ENCODE results near the gene CLEC7A.

Gene CLEC7A

DNA sequence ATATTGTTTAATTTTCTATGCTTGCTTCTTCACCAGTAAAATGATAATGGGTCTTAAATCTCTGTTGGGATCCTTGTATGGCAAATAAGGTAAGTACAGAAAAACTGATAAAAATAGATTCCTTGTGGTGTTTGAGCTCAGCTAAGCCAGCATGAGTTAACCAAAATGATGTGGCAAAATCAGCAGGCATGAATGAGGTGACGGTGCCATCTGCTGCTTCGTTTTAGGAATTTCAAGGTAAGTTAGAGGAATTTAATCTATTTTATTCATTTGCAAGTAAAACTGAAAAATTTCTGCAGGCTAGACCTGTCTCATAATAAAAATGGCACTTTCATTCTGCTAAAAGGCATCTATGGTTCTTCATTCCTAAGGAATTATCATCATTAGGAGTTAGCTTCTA is 10.0 kb upstream of the CLEC7A start:
- peak in 1 of 2 donors; percentile 19 for DNase-seq (ENCODE audit: low read depth in 2 of 2)

DNA sequence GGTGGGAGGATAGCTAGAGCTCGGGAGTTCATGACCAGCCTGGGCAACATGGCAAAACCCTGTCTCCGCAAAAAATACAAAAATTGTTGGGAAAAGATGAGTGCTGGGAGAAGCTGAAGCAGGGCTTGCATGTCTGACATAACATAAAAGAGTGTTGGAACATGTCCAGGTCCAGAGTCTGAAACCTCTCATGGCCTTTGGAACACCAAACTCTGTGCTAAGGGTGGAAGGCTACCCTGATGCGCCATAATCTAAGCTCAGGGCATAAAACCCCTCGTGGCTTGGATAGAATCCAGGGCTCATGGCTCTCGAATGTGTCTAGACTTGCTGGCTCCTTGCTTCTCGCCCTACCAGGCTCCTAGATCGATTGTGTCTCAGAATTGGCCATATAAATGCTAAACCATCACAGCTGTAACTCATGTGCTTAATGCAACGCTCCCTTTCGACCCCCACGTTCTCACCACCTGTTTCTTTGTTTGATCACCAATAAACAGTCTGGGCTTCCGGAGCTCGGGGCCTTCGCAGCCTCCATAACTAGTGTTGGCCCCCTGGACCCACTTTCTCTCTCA is 6.7 kb upstream of the CLEC7A start:
- DNase-seq (ENCODE audit: low read depth in 2 of 2) = no peak

DNA sequence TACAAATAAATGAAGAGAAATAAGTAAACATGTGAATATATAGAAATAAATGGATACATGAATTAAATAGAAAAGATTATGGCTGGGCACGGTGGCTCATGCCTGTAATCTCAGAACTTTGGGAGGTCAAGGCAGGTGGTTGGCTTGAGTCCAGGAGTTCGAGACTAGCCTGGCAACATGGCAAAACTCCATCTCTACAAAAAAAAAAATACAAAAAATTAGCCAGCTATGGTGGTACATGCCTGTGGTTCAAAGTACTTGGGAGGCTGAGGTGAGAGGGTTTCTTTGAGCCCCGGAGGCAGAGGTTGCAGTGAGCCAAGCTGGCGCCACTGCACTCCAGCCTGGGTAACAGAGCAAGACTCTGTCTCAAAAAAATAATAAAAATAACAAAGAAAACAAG is 5.1 kb upstream of the CLEC7A start:
- no peak for DNase-seq (ENCODE audit: low read depth in 2 of 2)

DNA sequence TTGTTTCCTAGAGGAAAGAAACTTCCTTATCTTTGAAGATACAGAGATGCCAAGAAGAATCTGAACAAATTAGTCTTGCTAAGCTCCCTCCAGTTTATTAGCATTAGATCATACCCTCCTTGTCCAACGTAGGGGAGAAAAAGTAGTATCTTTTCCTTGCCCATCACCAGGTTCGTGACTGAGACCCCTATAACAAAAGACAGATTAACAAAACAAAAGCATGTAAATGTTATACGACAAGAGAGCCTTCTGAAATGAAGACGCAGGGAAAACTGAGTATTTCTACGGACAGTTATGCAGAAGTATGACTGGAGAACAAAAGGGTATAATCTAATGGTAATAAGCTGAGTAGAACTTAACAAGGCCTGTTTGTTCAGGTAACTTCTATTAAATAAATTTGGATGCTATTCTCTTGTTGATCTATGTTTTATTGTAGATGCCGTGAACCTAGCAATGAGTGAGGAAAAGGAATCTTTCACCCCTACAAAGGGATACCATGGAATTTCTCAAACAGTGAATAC is 2.9 kb upstream of the CLEC7A start:
- DNase-seq (ENCODE audit: low read depth in 2 of 2) = no peak

DNA sequence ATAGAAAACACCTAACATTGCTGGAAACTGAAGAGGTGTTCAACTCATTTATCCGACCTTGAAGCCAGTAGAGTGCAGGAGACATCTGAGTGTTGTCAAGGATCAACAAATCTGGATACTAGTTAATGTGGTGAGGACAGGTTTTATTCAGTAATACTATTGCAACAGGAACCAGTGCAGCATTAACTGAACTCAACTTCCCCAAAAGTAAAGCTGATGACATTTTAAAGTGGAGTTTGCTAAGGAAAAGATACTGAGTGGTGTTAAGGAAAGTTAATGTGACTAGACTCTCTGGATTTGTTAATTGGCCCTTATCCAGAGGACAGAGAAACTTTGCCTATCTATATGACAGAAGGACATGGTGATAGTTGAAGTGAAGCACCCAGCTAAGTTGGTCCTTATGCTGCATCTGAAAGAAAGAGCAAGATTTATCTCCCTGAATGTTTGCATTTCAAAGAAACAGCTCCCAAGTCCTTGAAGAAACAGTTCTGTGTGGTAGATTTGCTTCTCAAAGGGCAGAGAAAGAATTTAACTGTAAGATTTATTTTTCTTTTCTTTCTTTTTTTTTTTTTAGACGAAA is 1.2 kb upstream of the CLEC7A start:
- no peak for DNase-seq (ENCODE audit: low read depth in 2 of 2)

DNA sequence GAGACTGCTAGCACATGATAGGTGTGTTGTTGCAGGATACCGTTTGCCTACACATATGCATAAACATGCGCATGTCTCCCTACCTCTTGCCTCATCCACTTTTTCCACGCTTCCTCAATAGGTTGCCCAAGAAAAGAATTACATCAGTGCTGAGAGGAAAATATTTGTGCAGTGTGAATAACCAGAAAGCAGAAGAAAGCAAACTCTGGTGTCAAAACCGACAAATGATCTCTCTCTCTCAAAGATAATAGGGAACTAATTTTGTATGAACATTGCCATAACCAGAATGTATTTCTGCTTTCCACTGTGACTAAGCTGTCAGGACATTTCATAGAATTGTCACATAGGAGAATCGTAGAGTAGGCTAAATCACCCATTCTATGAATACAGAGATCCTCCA is 1.3 kb downstream of the CLEC7A start:
- no peak for DNase-seq (ENCODE audit: low read depth in 2 of 2)

DNA sequence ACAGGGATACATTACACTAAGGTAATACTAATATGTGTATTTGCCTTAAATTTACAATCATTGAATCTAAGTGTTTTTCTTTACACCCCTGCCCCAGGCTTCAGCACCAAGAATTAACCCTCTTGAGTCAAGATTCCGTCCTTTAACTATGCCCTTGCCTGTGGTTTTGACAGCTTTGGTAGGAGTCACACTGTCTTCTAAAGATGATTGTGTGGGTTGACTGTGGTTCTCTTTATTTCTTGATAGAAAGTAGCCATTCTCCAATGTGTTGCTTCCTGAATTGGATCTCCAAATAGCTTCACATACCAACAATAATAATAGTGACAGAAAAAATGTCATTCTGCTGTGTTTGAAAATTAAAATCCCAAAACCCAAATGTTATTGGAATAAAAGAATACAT is 3.6 kb downstream of the CLEC7A start:
- no peak for DNase-seq (ENCODE audit: low read depth in 2 of 2)

DNA sequence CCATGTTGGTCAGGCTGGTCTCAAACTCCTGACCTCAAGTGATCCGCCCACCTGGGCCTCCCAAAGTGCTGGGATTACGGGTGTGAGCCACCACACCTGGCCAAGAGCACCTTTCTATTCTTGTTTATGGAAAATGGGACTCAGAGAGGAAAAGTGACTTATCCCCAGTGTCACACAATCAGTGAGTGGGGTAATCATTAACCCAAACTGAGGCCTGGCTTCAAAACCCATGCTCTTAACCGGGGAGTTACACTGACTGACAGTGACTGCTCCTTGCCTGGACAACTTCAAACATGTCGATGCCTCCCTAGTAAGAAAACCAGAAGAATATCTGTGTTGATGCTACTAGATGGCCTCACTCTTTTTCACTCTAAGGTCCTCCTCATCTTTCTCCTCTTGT is 7.3 kb downstream of the CLEC7A start:
- no peak for DNase-seq (ENCODE audit: low read depth in 2 of 2)

DNA sequence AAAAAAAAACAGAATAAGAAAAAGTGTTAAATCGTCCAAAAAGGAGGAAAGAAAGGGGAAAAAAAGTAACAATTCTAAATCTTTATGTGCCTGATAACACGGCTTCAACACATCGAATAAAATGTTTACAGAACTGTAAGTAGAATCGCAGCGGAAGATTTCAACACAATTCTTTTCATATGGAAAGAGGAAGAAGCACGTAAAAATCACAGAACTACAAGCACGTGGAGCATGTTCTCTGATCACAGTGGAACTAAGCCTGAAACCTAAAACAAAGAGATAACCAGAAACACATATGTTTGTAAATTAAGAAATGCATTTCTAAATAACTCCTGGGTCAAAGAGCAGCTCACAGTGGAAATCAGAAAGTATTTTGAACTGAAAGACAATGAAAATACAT is 8.7 kb downstream of the CLEC7A start:
- DNase-seq (ENCODE audit: low read depth in 2 of 2) = no peak

DNA sequence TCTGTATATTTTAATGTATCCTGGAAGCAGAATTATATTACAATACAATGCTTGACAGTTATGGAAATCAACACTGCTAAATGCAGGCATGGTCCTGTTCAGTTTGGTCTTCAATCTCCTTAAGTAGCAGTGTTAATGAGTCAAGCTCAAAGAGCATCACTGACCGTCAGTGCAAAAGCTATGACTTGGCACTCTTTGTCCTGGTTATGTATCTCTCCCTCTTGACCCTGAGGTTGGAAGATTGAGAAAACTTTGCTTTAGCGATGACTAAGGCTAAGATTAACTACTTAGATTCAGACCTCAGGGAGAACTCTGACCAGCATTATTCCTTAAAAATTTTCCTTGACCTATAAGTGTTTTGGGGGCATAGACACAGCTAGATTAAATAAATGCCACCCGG is 10.9 kb downstream of the CLEC7A start:
- no peak for DNase-seq (ENCODE audit: low read depth in 2 of 2)

DNA sequence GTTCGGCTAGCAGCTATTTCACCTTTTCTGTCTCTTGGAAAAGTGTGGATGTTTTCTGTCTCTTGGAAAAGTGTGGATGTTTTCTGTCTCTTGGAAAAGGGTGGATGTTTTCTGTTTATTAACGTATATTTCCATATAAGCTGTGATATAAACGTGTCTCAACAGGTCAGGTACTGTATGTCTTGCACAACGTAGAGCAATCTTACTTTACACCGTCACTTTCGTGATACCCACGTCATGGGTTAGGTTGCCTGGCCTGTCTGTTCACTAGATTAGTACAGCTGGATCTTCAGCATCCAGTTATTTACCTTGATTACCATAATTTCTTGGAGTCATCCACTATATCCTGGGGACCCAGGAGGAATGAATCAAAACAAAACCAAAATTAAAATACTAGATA is 14.1 kb downstream of the CLEC7A start:
- DNase-seq (ENCODE audit: low read depth in 2 of 2) = no peak

DNA sequence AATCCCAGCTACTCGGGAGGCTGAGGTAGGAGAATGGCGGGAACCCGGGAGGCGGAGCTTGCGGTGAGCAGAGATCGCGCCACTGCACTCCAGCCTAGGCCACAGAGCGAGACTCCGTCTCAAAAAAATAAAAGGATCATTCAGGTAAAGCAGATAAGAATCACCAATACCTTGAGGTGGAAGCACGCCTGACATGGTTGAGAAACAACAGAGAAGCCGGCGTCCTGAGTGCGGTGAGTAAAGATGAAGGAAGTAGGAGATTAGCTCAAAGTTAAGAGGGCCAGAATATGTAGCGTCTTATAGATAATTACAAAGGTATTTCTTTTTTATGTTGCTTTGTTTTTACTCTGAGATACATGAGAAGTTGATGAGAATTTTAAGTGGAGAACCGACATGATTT is 14.7 kb downstream of the CLEC7A start:
- no peak for DNase-seq (ENCODE audit: low read depth in 2 of 2)

DNA sequence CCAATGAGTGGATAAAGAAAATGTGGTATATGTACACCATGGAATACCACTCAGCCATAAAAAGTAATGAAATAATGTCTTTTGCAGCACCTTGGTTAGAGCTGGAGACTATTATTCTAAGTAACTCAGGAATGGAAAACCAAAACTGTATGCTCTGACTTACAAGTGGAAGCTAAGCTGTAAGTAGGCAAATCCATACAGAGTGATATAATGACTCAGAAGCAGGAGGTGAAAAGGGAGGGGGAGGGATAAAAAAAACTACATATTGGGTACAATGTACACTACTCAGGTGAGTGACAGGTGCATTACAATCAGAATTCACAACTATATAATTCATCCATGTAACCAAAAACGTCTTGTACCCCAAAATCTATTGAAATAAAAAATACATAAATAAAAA is 16.1 kb downstream of the CLEC7A start:
- DNase-seq (ENCODE audit: low read depth in 2 of 2) = no peak

DNA sequence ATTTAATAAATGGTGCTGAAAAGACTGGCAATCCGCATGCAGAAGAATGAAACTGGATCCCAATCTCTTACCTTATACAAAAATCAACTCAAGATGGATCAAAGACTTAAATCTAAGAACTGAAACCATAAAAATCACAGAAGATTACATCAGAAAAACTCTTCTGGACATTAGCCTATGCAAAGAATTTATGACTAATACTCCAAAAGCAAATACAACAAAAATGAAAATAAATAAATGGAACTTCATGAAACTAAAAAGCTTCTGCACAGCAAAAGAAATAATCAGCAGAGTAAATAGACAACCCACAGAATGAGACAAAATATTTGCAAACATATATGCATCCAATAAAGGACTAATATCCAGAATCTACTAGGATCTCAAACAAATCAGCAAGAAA is 16.9 kb downstream of the CLEC7A start:
- no peak for DNase-seq (ENCODE audit: low read depth in 2 of 2)

DNA sequence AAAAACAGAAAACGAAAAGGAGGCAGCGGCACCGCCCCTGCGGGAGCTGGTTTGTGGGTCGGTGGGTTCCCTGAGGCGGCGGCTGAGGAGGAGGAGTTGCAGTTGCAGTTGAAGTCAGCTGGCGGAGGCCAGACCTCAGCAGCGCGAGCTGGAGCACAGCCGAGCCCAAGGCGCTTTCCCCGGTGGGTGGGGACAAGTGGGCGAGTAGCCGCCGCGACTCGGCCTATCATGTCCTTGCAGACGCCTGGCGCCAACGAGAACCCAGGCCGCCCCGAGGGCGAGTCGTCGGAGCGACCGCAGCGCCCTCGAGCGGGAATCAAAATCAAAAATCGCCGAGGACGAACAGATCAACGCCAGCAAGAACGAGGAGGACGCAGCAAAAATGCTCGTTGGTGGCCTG is 18.5 kb downstream of the CLEC7A start:
- DNase-seq (ENCODE audit: low read depth in 2 of 2) = no peak

DNA sequence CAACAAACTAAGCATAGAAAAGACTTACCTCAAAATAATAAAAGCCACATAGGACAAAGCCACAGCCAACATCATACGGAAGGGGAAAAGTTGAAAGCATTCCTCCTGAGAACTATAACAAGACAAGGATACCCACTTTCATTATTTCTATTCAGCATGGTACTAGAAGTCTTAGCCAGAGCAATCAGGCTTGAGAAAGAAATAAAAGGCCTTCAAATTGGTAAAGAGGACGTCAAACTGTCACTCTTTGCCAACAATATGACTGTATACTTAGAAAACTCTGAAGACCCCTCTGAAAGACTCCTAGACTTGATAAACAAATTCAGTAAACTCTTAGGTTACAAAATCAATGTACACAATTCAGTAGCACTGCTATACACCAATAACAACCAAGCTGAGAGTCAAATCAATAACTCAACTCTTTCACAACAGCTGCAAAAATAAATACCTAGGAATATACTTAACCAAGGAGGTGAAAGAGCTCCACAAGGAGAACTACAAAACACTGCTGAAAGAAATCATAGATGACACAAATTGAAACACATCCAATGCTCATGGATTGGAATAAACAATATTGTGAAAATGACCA is 19.6 kb downstream of the CLEC7A start:
- DNase-seq (ENCODE audit: low read depth in 2 of 2) = no peak

DNA sequence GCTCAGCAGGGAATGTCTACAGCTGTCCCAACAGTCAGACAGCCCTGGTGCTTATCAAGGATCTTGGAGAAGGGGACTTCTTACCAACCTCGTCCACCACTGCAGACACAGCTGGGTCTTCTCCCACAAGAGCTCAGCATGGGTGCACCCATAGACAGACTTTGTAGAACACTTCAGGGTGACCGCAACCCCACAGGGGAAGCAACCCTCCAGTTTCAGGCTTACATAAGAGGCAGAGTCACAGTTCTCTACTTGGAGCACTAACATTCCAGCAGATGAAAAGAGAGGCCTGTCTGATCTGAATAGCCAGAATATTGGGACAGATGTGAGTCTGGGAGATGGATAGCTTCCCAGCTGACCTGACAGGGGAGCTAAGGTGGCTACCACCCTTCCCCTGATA is 27.7 kb downstream of the CLEC7A start:
- no peak for DNase-seq (ENCODE audit: low read depth in 2 of 2)

DNA sequence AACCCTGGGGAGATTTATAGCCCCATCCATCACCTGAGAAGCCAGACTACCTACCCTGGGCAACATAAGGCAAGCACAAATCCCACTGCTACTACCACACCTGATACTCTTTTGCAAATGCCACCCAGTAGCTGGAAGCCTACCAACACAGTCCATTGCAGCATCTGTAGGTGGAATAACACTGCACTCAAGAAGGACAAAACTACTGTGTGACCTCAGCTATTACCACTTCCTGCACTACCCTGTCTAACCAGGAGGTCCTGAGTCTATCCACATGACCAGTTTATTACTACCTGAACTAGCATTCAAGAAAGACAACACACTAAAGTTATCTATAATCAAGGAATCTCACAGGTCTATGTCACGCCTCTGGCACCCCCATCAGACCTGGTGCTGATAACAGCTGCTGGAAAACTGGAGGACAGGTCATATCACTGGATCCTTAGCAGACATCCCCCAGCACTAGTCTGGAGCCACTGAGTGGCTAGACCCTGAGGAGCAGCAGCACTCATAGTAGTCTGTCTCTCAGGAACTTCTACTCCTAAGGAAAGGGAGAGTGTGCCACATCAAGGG is 28.3 kb downstream of the CLEC7A start:
- DNase-seq (ENCODE audit: low read depth in 2 of 2) = no peak

DNA sequence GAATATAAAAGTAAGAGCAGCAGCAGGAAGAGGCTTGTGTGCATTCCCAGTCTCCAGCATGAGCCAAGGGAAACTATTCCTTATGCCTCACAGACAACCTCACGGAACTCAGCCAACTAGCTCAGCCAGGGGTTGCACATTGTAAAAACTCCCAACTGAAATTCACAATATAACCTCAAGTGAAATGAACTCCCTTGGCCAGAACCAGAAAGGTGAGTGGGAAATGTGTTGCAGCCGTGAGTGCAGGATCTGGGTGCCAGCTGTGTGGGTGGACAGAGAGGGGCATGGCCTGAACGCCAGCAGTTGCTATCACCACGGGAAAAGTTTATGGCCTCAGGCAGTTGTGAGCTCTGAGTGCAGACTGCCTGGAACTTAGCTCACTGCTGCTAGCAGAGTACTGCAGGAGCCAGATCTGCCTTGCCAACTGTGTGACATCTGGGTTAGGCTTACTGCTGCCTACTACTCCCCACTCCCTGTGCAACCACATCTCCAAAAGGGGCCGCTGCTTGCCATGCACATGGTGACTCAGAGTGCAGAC is 28.9 kb downstream of the CLEC7A start:
- no peak for DNase-seq (ENCODE audit: low read depth in 2 of 2)

DNA sequence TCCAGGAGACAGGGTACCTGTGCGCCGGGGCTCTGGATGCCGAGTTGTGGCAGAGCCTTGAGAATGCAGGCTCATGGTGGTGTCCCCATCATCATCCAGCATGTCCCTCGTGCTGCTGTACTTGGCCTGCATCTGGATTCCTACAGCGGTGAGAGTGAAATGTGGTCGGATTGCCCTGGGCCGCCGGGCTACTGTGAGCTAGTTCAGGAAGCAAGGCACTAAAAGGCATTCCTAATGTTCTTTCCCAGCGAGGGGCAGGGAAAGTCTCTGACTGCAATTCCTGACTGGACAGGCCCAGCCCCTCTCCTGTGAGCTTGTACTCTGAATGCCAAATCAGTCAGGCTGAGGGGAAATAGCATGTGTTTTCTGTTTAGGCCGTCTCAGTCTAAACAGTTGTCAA is 31.2 kb downstream of the CLEC7A start, which contains the start of gene CLEC1A:
TSS of gene CLEC1A (minus strand) at position 195 of the 400 bp plus-strand sequence. CDS start at position 132, 63 bp downstream.
- DNase-seq (ENCODE audit: low read depth in 2 of 2) = no peak

DNA sequence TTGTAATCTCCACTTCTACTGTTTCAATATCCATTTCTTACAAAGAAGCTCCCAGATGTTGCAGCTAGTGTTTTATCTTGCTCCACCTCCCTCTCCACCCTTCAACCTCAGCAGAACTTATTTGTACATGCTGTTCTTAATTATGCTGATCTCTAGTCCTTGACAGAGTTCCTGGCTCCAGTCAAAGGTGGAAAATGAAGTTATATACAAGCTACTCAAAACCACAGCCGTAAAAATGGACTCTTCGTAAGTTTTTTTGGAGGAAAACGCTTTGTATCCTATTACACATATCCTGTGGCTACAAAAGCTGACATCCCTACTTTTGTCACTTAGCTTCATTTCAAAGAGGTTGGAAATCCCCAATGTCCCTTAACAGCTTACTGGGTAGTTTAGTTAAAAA is 32.5 kb downstream of the CLEC7A start:
- DNase-seq (ENCODE audit: low read depth in 2 of 2) = no peak

DNA sequence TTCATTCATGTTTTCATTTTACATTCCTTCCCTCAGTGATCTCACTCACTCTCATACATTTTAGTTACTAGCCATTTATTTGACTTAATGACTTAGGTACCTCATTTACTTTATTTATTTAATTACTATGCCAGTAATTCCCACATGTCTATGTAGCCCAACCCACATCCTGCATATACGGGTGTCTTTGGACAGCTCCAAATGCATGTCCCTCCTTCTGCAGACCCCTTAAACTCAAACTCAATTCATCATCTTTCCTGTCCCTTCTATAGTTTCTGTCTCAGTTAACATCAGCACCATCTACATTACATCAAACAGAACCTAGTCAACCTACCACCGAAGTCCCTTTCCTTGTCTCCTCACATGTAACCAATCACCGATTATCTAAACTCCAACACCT is 34.0 kb downstream of the CLEC7A start:
- no peak for DNase-seq (ENCODE audit: low read depth in 2 of 2)

All from stimulated activated CD4-positive, alpha-beta T cell treated with anti-CD3 and anti-CD28 coated beads, Interleukin-4, amount 100 ng/mL, for 48 hours (primary cell).